Adrenal gland (tissue), 12 donors: ENCODE measurements around the gene FGF21. TPM values are rescaled to one million over a fixed set of nuclear protein-coding genes. Genes with fewer than 3 reads are reported as not detected.
A peak's percentile ranks its signal among the peaks of the same experiment; 100 is the strongest.

ENCODE experiments used
- DNase-seq, 7 donors: peaks; one replicate each; pipeline ENCODE4 v3.0.0-alpha.2; 2019 to 2020
- H3K27ac ChIP-seq, 5 donors: fragments of 200-600 bp; sonication (generic) in 4 of 5; 1 replicate in 3 of 5; 2 replicates in 2 of 5; pipeline versions ENCODE4 v1.5.1 to v1.8.0; 2016 to 2020; ENCODE audit warnings: mild to moderate bottlenecking in 1 of 5
- H3K27me3 ChIP-seq: fragments of 200-600 bp; 2 replicates; pipeline ENCODE4 v1.8.0; 2021
- H3K36me3 ChIP-seq, 2 donors: fragments of 200-600 bp; replicated peaks in 1 of 2; 1 replicate in 1 of 2; 2 replicates in 1 of 2; pipeline versions ENCODE4 v1.5.1 to v1.8.0; 2018 to 2022
- H3K4me1 ChIP-seq, 2 donors: fragments of 200-600 bp; replicated peaks in 1 of 2; 1 replicate in 1 of 2; 2 replicates in 1 of 2; pipeline versions ENCODE4 v1.5.1 to v1.8.0; 2018 to 2021
- H3K4me3 ChIP-seq, 4 donors: fragments of 200-600 bp; sonication (generic) in 3 of 4; one replicate each; pipeline ENCODE4 v1.5.1; 2016 to 2018
- H3K9me3 ChIP-seq, 3 donors: fragments of 200-600 bp; sonication (generic) in 1 of 3; replicated peaks in 1 of 3; 1 replicate in 2 of 3; 2 replicates in 1 of 3; pipeline versions ENCODE4 v1.5.1 to v1.8.0; 2016 to 2021
- CTCF ChIP-seq, 6 experiments: fragments of 450-650 bp in 4 of 6; fragments of 200-600 bp in 2 of 6; sonication (generic) in 1 of 6; IDR thresholded peaks; 1 replicate in 5 of 6; 2 replicates in 1 of 6; pipeline versions ENCODE4 v1.5.1 to v1.8.0; 2016 to 2021; ENCODE audit warnings: antibody characterized with exemption in 6 of 6, mild to moderate bottlenecking in 2 of 6, moderate library complexity in 1 of 6
- POLR2A ChIP-seq, 2 donors: fragments of 450-650 bp; IDR thresholded peaks; one replicate each; pipeline ENCODE4 v1.6.1; 2017; ENCODE audit warnings: antibody characterized with exemption in 2 of 2, mild to moderate bottlenecking in 2 of 2, moderate library complexity in 1 of 2
- WGBS, 4 donors: extraction: QIAGEN DNeasy Blood & Tissue Kit in 2 of 4; methylation state at CpG; one replicate each; pipeline versions ENCODE4 v1.1.5 to v1.1.7; 2013 to 2017; 5-methylcytosine and 5-hydroxymethylcytosine counted together
- intact Hi-C, 2 donors: fragments of 100-400 bp; cut with DNase I; formaldehyde crosslinking; loops; one replicate each; pipeline versions ENCODE4 v1.14.1 to v1.15.0; 2022 to 2023
- polyA plus RNA-seq, 3 donors: library from polyadenylated mRNA; stranded (reverse); fragments of 200-250 nt in 2 of 3; fragments of 350-450 nt in 1 of 3; fragmentation: Illumina TruSeq in 1 of 3; extraction: RNeasy Lipid Tissue Mini Kit (QIAGEN cat#74804) in 1 of 3; gene quantifications; one replicate each; pipeline ENCODE4 v1.2.3, GENCODE V29; 2013 to 2014
- total RNA-seq, 9 donors: library from RNA; depleted of rRNA in 4 of 9; stranded (reverse); fragments of >200 nt in 4 of 9; fragments of 120-200 nt in 1 of 9; fragmentation: NEBNext Ultra II Directional in 1 of 9; extraction: Animal tissue kit (Norgen Biotek cat#: 25700) in 1 of 9; gene quantifications; one replicate each; pipeline versions ENCODE4 v1.1.0 to v1.2.4, GENCODE V29; 2013 to 2023
- donor health status: healthy with polysubstance abuse.
- donor health status: Bipolar disorder and iron deficiency.
- donor health status: DM: yes; HTN: yes; CAD: no.
- donor health status: DM: no; HTN: no; CAD: no.
- donor health status: DM: no; HTN: no; CAD: no.
- donor health status: DM: yes; HTN: yes; CAD: no.

Gene FGF21
- total and polyA plus RNA-seq, 12 donors = not detected

GRCh38 chr19:48739404-48740163 is 15.7 kb upstream of the FGF21 start:
- intact Hi-C loops = loop anchor here in 1 of 2 donors (10.0 kb wide), 1 partner anchor 65 kb away; the partner anchor contains the start of gene NTN5
- Histone ChIP-seq H3K4me3 (peak overlapping the region in 2 of 4 donors; percentile 13 to 50), H3K4me1 (peaks cover 24 to 25% of the 10 kb centered on the region in 2 donors), H3K36me3 (no peaks in the 10 kb centered on the region), H3K9me3 (no peaks in the 10 kb centered on the region), H3K27ac (peak overlapping the region in 4 of 5 donors; percentile 45 to 93 (median 80)), H3K27me3 (no peaks in the 10 kb centered on the region)
- TF ChIP-seq CTCF (IDR thresholded peaks at IDR 0.05) = no peak
- no peak for TF ChIP-seq POLR2A (IDR thresholded peaks at IDR 0.05)
- 10 to 31% (median 15%) methylated on average over 25 to 51 of the region's 51 CpGs for WGBS, 4 donors
- DNase-seq = peak in 1 of 7 donors; percentile 53

- Histone ChIP-seq H3K4me1 (peaks cover 24 to 25% of the 10 kb centered on the region in 2 donors), H3K27me3 (no peaks in the 10 kb centered on the region), H3K9me3 (no peaks in the 10 kb centered on the region), H3K36me3 (no peaks in the 10 kb centered on the region), H3K4me3 (peak within 1 kb of the TSS in 2 of 4 donors; percentile 13 to 50), H3K27ac (peak within 1 kb of the TSS; percentile 22 to 93 (median 74))
- DNase-seq = peak in 6 of 7 donors; percentile 58 to 80 (median 75)
- TF ChIP-seq CTCF (IDR thresholded peaks at IDR 0.05) (no peak), POLR2A (IDR thresholded peaks at IDR 0.05) (peak; percentile 13 to 42)
- intact Hi-C loops = no loop called here
- WGBS, 4 donors = 37 to 53% (median 44%) methylated on average over 16 to 27 of the region's 27 CpGs
Measured at GRCh38 chr19:48740164-48740972, 15.0 kb upstream of the FGF21 start, which contains the start of gene RASIP1. TSS of gene RASIP1 (minus strand) at chr19:48740610. CDS start at chr19:48740282, 328 bp downstream.

- Histone ChIP-seq H3K36me3 (no peaks in the 10 kb centered on the region), H3K9me3 (no peaks in the 10 kb centered on the region), H3K4me1 (peaks cover 24 to 25% of the 10 kb centered on the region in 2 donors), H3K4me3 (peak overlapping the region in 1 of 4 donors; percentile 50), H3K27me3 (no peaks in the 10 kb centered on the region), H3K27ac (peak overlapping the region; percentile 22 to 93 (median 74))
- intact Hi-C loops = no loop called here
- DNase-seq = peak; percentile 76 to 85 (median 83)
- WGBS, 4 donors = 25 to 39% (median 31%) methylated on average over 26 to 35 of the region's 35 CpGs
- TF ChIP-seq POLR2A (IDR thresholded peaks at IDR 0.05) = peak in 1 of 2 donors; percentile 74
- TF ChIP-seq CTCF (IDR thresholded peaks at IDR 0.05) = no peak
Measured at GRCh38 chr19:48741129-48741999, 14.0 kb upstream of the FGF21 start.
